Measurements from ENCODE around the gene KRTAP12-1.

The KRTAP12-1 gene

DNA sequence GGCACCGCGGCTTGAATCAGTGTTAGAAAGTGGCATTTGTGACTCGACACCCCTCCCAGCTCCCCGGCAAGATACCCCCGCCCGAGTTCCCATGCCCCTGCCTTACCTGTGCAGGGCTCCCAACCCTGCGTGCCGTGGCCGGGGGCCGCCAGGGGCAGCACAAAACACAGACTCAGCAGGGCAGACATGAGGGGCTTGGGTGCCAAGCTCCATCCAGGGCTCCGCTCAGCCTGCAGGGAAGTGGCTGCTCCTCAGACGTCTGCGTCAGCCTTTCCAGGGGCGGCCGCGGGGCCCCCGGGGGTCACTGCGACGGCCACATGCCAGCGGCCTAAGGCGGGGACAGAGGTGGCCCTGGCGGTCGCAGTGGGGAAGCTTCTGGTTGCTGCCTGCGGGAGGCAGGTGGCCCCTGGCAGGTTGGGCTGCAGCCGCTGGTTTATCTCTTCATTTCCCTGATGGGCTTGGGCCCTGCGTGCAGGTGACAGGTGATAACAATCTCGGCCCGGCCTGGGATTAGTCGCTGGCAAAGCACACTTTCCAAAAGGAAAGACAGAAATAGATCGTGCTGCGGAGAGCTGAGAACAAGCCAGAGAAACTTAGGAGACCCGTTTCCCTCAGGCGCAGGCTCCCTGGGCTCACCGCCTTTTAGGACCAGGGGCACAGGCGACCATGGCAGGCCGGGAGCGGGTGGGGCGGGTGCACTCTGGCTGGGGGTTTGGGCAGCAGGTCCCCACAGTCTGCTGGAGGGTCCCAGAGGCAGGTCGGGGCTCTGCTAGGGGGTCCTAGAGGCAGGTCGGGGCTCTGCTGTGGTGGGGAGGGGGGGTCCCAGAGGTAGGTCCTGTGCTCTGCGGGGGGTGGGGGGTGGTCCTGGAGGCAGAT is 29.6 kb upstream of the KRTAP12-1 start, which contains the start of gene TSPEAR:
TSS of gene TSPEAR (minus strand) at position 246 of the 876 bp plus-strand sequence. CDS start at position 188, 58 bp downstream.
- no peak for DNase-seq (ENCODE audit: low read depth)

DNA sequence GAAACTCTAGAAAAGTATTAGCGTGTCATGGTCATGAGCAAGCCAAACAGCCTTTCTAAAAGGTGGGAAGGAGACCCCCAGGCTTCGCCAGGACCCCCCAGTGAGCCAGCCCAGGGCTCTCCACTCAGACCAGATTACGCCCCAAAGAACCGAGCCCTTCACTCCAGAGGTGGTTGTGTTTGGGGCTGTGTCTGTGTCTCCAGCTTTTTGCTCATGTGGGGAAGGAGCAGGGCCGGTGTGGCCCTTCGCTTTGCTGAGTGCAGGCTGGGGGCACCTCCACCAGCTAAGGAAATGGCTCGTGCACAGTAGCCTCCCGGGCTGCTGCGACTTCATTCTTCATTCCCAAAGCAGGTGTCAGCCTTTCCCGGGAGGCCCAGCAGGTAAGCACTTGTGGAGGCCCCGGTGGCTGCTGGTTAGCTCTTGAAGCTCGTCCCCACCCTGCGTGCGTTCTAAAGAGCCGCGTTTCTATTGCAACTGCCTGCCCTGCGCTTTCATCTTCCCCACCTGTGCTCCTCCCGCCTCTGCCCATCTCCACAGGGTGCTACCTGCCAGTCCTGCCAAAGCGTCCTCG is 28.9 kb upstream of the KRTAP12-1 start:
- DNase-seq (ENCODE audit: low read depth) = no peak

- DNase-seq (ENCODE audit: low read depth) = no peak
These were observed 28.3 kb upstream of the KRTAP12-1 start for GRCh38 chr21:44710294-44710665.

GRCh38 chr21:44709426-44710293 is 27.7 kb upstream of the KRTAP12-1 start:
- no peak for DNase-seq (ENCODE audit: low read depth)

DNA sequence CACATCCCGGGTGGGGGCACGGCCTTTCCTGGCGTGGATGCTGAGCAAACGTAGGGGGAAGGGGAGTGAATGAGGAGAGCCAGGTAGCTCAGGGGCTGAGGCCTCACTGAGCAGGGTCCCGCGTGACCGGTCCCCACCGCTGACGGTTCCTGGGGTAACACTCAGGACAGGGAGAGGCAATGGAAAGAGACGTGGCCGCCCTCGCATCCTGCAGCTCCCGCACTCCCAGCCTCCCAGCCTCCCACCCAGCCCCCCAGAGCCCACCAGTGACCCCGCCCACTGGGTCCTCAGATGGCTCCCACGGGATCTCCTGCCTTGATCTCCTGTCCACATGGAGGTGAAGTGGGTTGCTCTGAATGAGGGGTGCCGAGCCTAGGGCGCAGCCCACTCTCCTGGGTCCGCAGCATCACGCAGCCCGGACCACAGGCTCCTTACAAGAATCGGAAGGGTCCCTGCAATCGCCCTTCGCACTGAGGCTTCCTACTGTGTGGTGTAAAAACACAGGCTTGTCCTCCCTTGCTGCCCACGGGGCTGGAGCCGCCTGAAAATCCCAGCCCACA is 27.0 kb upstream of the KRTAP12-1 start:
- DNase-seq (ENCODE audit: low read depth) = no peak

- DNase-seq (ENCODE audit: low read depth) = no peak
These were observed 26.4 kb upstream of the KRTAP12-1 start for GRCh38 chr21:44708213-44708865.

- no peak for DNase-seq (ENCODE audit: low read depth)
These were observed 25.0 kb upstream of the KRTAP12-1 start for GRCh38 chr21:44706706-44707581.

DNA sequence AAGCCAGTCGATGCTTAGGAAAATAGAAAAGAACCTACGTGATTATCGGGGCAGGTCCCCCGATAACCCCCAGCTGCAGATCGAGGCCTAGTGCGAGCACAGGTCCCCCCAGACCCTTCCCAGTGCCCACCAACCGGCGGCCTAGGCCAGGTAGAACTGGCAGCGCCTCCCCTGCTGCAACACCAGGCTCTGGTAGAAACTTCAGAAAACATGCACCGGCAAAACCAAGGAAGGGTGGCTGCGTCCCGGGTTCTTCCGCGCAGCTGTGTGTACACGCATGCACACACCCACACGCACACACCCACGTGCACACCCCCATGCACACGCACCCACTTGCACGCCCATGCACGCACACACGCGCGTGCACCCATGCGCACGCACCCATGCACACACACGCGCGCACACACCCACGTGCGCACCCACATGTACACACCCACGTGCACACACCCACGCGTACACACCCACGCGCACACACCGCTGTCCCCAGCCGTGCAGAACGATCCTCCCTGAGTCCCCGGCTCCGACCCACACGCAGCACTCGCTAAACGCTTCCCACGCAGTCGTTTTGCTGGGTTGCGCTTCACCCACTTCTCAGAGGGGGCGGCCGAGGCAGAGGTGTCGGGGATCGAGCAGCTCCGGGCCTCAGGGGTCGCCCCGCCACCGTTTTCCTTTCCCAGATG is 24.2 kb upstream of the KRTAP12-1 start:
- DNase-seq (ENCODE audit: low read depth) = no peak

- no peak for DNase-seq (ENCODE audit: low read depth)
These were observed 22.7 kb upstream of the KRTAP12-1 start for GRCh38 chr21:44704636-44705001.

DNA sequence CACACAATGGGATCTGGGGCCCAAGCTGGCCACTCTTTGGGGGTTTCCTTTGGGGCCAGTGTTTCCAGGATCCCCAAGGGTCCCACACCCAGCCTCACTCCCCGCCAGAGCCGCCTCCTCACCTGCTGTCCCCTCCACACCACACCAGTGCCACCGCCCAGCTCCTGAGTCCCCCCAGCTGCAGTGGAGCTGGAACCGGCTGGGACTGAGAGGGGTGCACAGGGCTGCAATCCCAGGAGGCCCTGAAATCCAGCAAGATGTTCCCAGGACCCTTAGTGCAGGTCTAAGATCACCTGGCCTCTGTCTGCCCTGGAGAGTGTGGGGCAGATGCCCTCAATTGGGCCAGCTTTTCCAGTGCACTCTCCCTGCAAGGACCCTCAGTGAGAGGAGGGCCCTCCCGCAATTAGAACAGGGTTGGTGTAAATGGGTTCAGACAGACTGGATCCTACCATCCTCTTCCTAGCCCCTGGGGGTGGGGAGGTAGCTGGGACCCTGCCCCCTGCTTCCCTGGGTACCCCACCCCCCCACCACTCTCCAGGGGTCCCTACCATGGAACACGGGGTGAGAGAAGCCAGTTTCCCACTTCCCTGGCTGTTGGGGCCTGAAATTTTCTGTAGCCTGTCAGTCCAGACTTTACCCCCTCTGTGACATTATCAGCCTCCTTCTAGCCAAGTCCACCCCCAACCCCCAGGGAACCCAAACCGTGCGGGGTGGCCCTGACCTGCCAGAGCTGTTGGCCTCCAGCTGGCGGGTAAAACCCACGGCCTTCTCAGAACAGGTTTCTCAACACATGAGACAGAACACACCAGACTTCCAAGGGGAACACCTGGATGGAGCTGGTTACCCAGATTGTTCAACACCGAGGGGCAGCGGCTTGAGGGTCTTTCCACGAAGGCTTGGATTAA is 22.0 kb upstream of the KRTAP12-1 start:
- no peak for DNase-seq (ENCODE audit: low read depth)

GRCh38 chr21:44702973-44703730 is 21.2 kb upstream of the KRTAP12-1 start:
- DNase-seq (ENCODE audit: low read depth) = no peak

DNA sequence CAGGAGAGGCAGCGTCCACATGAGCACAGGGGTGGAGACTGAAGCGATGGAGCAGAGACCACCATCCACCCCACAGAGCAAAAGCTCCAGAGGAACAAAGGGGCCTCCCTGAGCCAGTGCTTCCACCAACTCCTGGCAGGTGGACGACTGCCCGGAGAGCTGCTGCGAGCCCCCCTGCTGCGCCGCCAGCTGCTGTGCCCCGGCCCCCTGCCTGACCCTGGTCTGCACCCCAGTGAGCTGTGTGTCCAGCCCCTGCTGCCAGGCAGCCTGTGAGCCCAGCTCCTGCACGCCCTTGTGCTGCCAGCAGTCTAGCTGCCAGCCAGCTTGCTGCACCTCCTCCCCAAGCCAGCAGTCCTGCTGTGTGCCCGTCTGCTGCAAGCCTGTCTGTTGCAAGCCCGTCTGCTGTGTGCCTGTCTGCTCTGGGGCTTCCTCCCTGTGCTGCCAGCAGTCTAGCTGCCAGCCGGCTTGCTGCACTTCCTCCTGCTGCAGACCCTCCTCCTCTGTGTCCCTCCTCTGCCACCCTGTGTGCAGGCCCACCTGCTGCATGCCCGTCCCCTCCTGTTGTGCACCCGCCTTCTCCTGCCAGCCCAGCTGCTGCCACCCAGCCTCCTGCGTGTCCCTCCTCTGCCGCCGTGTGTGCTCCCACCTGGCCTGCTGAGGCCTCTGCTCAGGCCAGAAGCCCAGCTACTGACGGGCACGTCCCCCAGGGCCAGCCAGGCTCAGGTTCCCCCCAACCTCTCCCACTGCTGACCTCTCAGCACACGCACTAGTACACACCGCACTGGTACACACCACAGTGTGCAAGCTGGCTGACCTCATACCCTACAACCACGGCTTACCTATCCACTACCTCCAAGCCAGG is 20.4 kb upstream of the KRTAP12-1 start:
- no peak for DNase-seq (ENCODE audit: low read depth)

- no peak for DNase-seq (ENCODE audit: low read depth)
These were observed 19.6 kb upstream of the KRTAP12-1 start for GRCh38 chr21:44701541-44701940.

DNA sequence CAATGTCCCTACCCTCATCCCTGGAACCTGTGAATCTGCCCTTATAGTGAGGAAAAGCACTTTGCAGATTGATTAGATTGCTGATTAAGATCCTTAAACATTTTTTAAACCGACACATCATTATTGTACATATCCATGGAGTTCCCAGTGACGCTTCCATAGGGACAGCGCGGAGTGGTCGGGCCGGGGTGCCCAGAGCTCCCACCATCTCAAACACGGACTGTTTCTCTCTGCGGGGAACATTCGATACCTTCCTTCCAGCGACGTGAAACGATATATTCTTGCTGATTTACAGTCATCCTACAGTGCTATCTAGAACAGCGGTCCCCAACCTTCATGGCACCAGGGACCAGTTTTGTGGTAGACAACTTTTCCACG is 19.0 kb upstream of the KRTAP12-1 start:
- DNase-seq (ENCODE audit: low read depth) = no peak

- DNase-seq (ENCODE audit: low read depth) = no peak
These were observed 18.4 kb upstream of the KRTAP12-1 start for GRCh38 chr21:44700101-44701022.

- DNase-seq (ENCODE audit: low read depth) = no peak
These were observed 17.6 kb upstream of the KRTAP12-1 start for GRCh38 chr21:44699502-44700001.
